HepG2 (cell line): ENCODE measurements around the gene AHNAK. TPM values are rescaled to one million over a fixed set of nuclear protein-coding genes. Genes with fewer than 3 reads are reported as not detected.

ENCODE experiments used
- ATAC-seq: fragments of 200-7000 bp; cut with Tn5 transposase; 3 replicates; pipeline ENCODE4 v1.9.1; 2020; ENCODE audit warnings: mild to moderate bottlenecking, moderate library complexity
- BruUV-seq: library from RNA; stranded (reverse); fragments of 400-500 nt; replicated peaks from 2 replicates; lab custom pipeline; 2021; lab: Mats Ljungman, UMichigan
- CTCF ChIA-PET: fragments of 300-600 bp; formaldehyde crosslinking; extraction: SDS; loops from one replicate; lab custom pipeline; 2021; ENCODE audit warnings: low total read pairs, inconsistent platforms, low intra/inter-chr PET ratio; lab: Yijun Ruan, JAX
- POLR2A ChIA-PET: fragments of 350-600 bp; sonication (Branson Sonifier 250); formaldehyde crosslinking; loops from one replicate; lab custom pipeline; 2020; ENCODE audit warnings: antibody characterized with exemption, inconsistent platforms; lab: Yijun Ruan, JAX
- DNase-seq: peaks from one replicate; pipeline ENCODE4 v3.0.0-alpha.2; 2015; ENCODE audit warnings: low spot score
- FAIRE-seq: peaks from 3 replicates; lab custom pipeline; 2011; peaks lifted over from hg19 to GRCh38; lab: Jason Lieb, UNC
- H2AFZ ChIP-seq: one replicate; pipeline ENCODE4 v1.6.1; 2011; ENCODE audit warnings: low read length, inconsistent platforms
- H3K27ac ChIP-seq: fragments of 300-600 bp; 3 replicates; pipeline ENCODE4 v1.8.0; 2011; ENCODE audit warnings: mixed run types, mild to moderate bottlenecking, mixed read lengths, low read length, inconsistent platforms; ENCODE audit not compliant: insufficient read depth; ENCODE audit errors: extremely low read length
- H3K27me3 ChIP-seq, 2 experiments: fragments of 200-600 bp in 1 of 2; 2 replicates in 1 of 2; 3 replicates in 1 of 2; pipeline versions ENCODE4 v1.6.0 to v1.8.0; 2011; ENCODE audit warnings: low read length in 2 of 2, mild to moderate bottlenecking in 2 of 2, moderate library complexity in 2 of 2, inconsistent platforms in 1 of 2; ENCODE audit not compliant: insufficient read depth in 2 of 2, control insufficient read depth in 1 of 2
- H3K36me3 ChIP-seq, 2 experiments: fragments of 200-600 bp in 1 of 2; replicated peaks in 1 of 2; 2 replicates in 1 of 2; 3 replicates in 1 of 2; pipeline versions ENCODE4 v1.5.1 to v1.8.0; 2011; ENCODE audit warnings: low read length in 2 of 2, inconsistent platforms in 1 of 2; ENCODE audit not compliant: insufficient read depth in 2 of 2, control insufficient read depth in 1 of 2
- H3K4me1 ChIP-seq: 2 replicates; pipeline ENCODE4 v1.5.1; 2012; ENCODE audit warnings: low read length, inconsistent platforms; ENCODE audit not compliant: insufficient read depth
- H3K4me2 ChIP-seq: 2 replicates; pipeline ENCODE4 v1.6.0; 2011; ENCODE audit warnings: low read depth, low read length, inconsistent platforms
- H3K4me3 ChIP-seq, 3 experiments: fragments of 200-600 bp in 1 of 3; sonication (generic), shearing (Covaris generic) in 1 of 3; replicated peaks in 1 of 3; 2 replicates each; pipeline ENCODE4 v1.5.1; 2011 to 2016; ENCODE audit warnings: low read length in 3 of 3, inconsistent platforms in 2 of 3, low read depth in 2 of 3, mild to moderate bottlenecking in 2 of 3, control low read depth in 1 of 3, mixed read lengths in 1 of 3; ENCODE audit not compliant: insufficient read depth in 1 of 3
- H3K79me2 ChIP-seq: one replicate; pipeline ENCODE4 v1.6.1; 2011; ENCODE audit warnings: low read length, inconsistent platforms; ENCODE audit not compliant: insufficient read depth
- H3K9ac ChIP-seq: 2 replicates; pipeline ENCODE4 v1.6.0; 2011; ENCODE audit warnings: mild to moderate bottlenecking, low read depth, low read length, inconsistent platforms; ENCODE audit not compliant: insufficient read depth
- H3K9me3 ChIP-seq: 2 replicates; pipeline ENCODE4 v1.5.1; 2012; ENCODE audit warnings: mild to moderate bottlenecking, low read length
- H4K20me1 ChIP-seq: 2 replicates; pipeline ENCODE4 v1.6.0; 2011; ENCODE audit warnings: inconsistent platforms, mild to moderate bottlenecking, low read length, moderate library complexity; ENCODE audit not compliant: insufficient read depth
- ARID4A ChIP-seq: sonication (generic); formaldehyde crosslinking; IDR thresholded peaks from 2 replicates; pipeline ENCODE4 v1.5.0; 2020; ENCODE audit warnings: mild to moderate bottlenecking, missing genetic modification reagents, borderline replicate concordance
- CBX1 ChIP-seq: IDR thresholded peaks from one replicate; pipeline ENCODE4 v1.6.1; 2016; ENCODE audit warnings: antibody characterized with exemption, low read depth
- FOXC1 ChIP-seq: sonication (generic); formaldehyde crosslinking; IDR thresholded peaks from 2 replicates; pipeline ENCODE4 v1.8.0; 2022; ENCODE audit warnings: mild to moderate bottlenecking, missing genetic modification reagents, borderline replicate concordance
- GFI1 ChIP-seq: sonication (generic); formaldehyde crosslinking; IDR thresholded peaks from 2 replicates; pipeline ENCODE4 v1.5.0; 2020; ENCODE audit warnings: missing genetic modification reagents, mild to moderate bottlenecking, borderline replicate concordance
- HMG20B ChIP-seq: conservative IDR thresholded peaks from 2 replicates; pipeline ENCODE4 v1.6.1; 2016; ENCODE audit warnings: missing genetic modification reagents, missing compliant biosample characterization
- XRCC5 ChIP-seq: fragments of 200-400 bp; formaldehyde crosslinking; optimal IDR thresholded peaks from 2 replicates; pipeline ENCODE3; 2017; ENCODE audit warnings: mild to moderate bottlenecking, low read length
- ZFP41 ChIP-seq: sonication (generic); formaldehyde crosslinking; IDR thresholded peaks from 2 replicates; pipeline ENCODE4 v1.4.0; 2020; ENCODE audit warnings: mild to moderate bottlenecking, missing genetic modification reagents, borderline replicate concordance
- ZNF24 ChIP-seq: fragments of 450-650 bp; IDR thresholded peaks from 2 replicates; pipeline ENCODE4 v1.6.1; 2017; ENCODE audit warnings: antibody characterized with exemption, mild to moderate bottlenecking
- ZNF251 ChIP-seq: sonication (generic); formaldehyde crosslinking; IDR thresholded peaks from 2 replicates; pipeline ENCODE4 v1.9.0; 2021; ENCODE audit warnings: mild to moderate bottlenecking, missing genetic modification reagents
- ZNF34 ChIP-seq: sonication (generic); formaldehyde crosslinking; IDR thresholded peaks from 2 replicates; pipeline ENCODE4 v1.4.0; 2020; ENCODE audit warnings: mild to moderate bottlenecking, missing genetic modification reagents, borderline replicate concordance
- ZNF496 ChIP-seq: sonication (generic); formaldehyde crosslinking; IDR thresholded peaks from 2 replicates; pipeline ENCODE4 v1.8.1; 2023; ENCODE audit warnings: mild to moderate bottlenecking, moderate library complexity, missing genetic modification reagents; ENCODE audit not compliant: insufficient replicate concordance
- ZNF644 ChIP-seq: IDR thresholded peaks from 2 replicates; pipeline ENCODE4 v1.6.1; 2016; ENCODE audit warnings: low read depth
- ZSCAN21 ChIP-seq: sonication (generic); formaldehyde crosslinking; IDR thresholded peaks from 2 replicates; pipeline ENCODE4 v1.8.0; 2022; ENCODE audit warnings: mild to moderate bottlenecking, missing genetic modification reagents, moderate library complexity, borderline replicate concordance
- ZSCAN22 ChIP-seq: sonication (generic); formaldehyde crosslinking; IDR thresholded peaks from 2 replicates; pipeline ENCODE4 v1.4.0; 2020; ENCODE audit warnings: mild to moderate bottlenecking, missing genetic modification reagents
- WGBS: methylation state at CpG from one replicate; pipeline ENCODE4 v1.1.6; 2017; ENCODE audit warnings: low lambda C conversion rate; 5-methylcytosine and 5-hydroxymethylcytosine counted together
- in situ Hi-C: cut with HindIII; loops from 2 replicates; pipeline ENCODE4 v1.10.0; 2017; ENCODE audit warnings: low pct_unique_long_range_greater_than_20kb; ENCODE audit not compliant: extremely low pct_ligation_motif_present
- intact Hi-C: fragments of 100-400 bp; cut with micrococcal nuclease; formaldehyde crosslinking; loops from one replicate; pipeline ENCODE4 v1.10.0; 2022; ENCODE audit not compliant: unreplicated experiment
- polyA plus RNA-seq, 8 experiments: library from polyadenylated mRNA; depleted of rRNA in 3 of 8; stranded (reverse) in 7 of 8; unstranded in 1 of 8; fragments of >200 nt; fragmentation: Illumina TruSeq in 4 of 8; extraction: Trizol in 4 of 8; gene quantifications; 2 replicates each; pipeline versions ENCODE4 v1.2.1 to v1.2.3, GENCODE V29; 2011 to 2016; ENCODE audit warnings: low read depth in 4 of 8, missing spikeins in 1 of 8, mixed read lengths in 1 of 8; ENCODE audit not compliant: insufficient read depth in 1 of 8
- total RNA-seq, 5 experiments: library from RNA; depleted of rRNA; stranded (reverse); fragments of >200 nt; fragmentation: Illumina TruSeq; extraction: Trizol; gene quantifications; 2 replicates each; pipeline ENCODE4 v1.2.3, GENCODE V29; 2016; ENCODE audit warnings: low read depth in 1 of 5
- TF ChIP-seq, protein P1 (sequence below): sonication (generic); formaldehyde crosslinking; IDR thresholded peaks from 2 replicates; pipeline ENCODE4 v1.8.0; 2022; ENCODE audit warnings: mild to moderate bottlenecking, missing genetic modification reagents, borderline replicate concordance

AHNAK gene
- total and polyA plus RNA-seq, 2 of the 13 experiments (the other 11 are each of a cell fraction or from before 2014, with no cell fraction given), result 23.4 to 25.0 TPM

GRCh38 chr11:62393061-62393611 is 153.5 kb downstream of the AHNAK start (continued):
- TF ChIP-seq XRCC5, result peak; percentile 31
- TF ChIP-seq ZNF34 (CRISPR knock-in tag), result no peak
- TF ChIP-seq, all 625 proteins: peak for 5

- no peaks in the 10 kb centered on the region for H4K20me1 ChIP-seq
- no peak overlapping the region for H3K9ac ChIP-seq
- H2AFZ ChIP-seq, result no peak overlapping the region
- ChIA-PET POLR2A (no interaction called here), CTCF (interaction anchor here (2.0 kb wide), 1 partner anchor 12 kb away, joined by 25 read pairs; no protein-coding TSS in a partner anchor)
- no peak overlapping the region for H3K4me2 ChIP-seq
- ATAC-seq (no peak), FAIRE-seq (no peak), DNase-seq (no peak)
- H3K27me3 ChIP-seq, result no peaks in the 10 kb centered on the region
- peaks cover 2% of the 10 kb centered on the region for H3K4me1 ChIP-seq
- TSS peak; percentile 64 for BruUV-seq
- H3K36me3 ChIP-seq, result peaks cover 7% of the 10 kb centered on the region in 2 experiments; a peak in 4 of 5 replicates
- no peak overlapping the region for H3K27ac ChIP-seq
- TF ChIP-seq ZFP41 (CRISPR knock-in tag) (no peak), ZSCAN21 (CRISPR knock-in tag) (no peak), HMG20B (CRISPR knock-in tag) (no peak), ZNF644 (CRISPR knock-in tag) (no peak), ZNF496 (CRISPR knock-in tag) (no peak), ZSCAN22 (no peak), FOXC1 (CRISPR knock-in tag) (no peak), ARID4A (no peak), CBX1 (no peak), GFI1 (CRISPR knock-in tag) (no peak), ZNF251 (CRISPR knock-in tag) (no peak), ZNF24 (no peak)
- TF ChIP-seq, protein P1, sequence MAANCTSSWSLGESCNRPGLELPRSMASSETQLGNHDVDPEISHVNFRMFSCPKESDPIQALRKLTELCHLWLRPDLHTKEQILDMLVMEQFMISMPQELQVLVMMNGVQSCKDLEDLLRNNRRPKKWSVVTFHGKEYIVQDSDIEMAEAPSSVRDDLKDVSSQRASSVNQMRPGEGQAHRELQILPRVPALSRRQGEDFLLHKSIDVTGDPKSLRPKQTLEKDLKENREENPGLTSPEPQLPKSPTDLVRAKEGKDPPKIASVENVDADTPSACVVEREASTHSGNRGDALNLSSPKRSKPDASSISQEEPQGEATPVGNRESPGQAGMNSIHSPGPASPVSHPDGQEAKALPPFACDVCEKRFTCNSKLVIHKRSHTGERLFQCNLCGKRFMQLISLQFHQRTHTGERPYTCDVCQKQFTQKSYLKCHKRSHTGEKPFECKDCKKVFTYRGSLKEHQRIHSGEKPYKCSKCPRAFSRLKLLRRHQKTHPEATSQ (CRISPR knock-in tag), result no peak
- no peak overlapping the region for H3K4me3 ChIP-seq
- WGBS, result 80% methylated on average over 3 of the region's 3 CpGs
- H3K79me2 ChIP-seq, result no peaks in the 10 kb centered on the region
- in situ Hi-C loops, result loop anchor here (10.0 kb wide), 1 partner anchor 312 kb away; the partner anchor contains the start of genes BSCL2 and GNG3
- intact Hi-C loops, result loop anchor here (10.0 kb wide), 1 partner anchor 152 kb away; the partner anchor contains the start of gene AHNAK
- no peaks in the 10 kb centered on the region for H3K9me3 ChIP-seq
Observed at GRCh38 chr11:62392506-62392905, 154.1 kb downstream of the AHNAK start.
